C4-2B (cell line): ENCODE results near the gene GBGT1.

Experiments used
- ZFX ChIP-seq: fragments of 450-650 bp; IDR thresholded peaks from 2 replicates; pipeline ENCODE4 v1.6.1; 2017
- TF ChIP-seq, protein P1 (sequence below): fragments of 450-650 bp; conservative IDR thresholded peaks from 2 replicates; pipeline ENCODE4 v1.5.1; 2017; ENCODE audit warnings: mild to moderate bottlenecking

DNA sequence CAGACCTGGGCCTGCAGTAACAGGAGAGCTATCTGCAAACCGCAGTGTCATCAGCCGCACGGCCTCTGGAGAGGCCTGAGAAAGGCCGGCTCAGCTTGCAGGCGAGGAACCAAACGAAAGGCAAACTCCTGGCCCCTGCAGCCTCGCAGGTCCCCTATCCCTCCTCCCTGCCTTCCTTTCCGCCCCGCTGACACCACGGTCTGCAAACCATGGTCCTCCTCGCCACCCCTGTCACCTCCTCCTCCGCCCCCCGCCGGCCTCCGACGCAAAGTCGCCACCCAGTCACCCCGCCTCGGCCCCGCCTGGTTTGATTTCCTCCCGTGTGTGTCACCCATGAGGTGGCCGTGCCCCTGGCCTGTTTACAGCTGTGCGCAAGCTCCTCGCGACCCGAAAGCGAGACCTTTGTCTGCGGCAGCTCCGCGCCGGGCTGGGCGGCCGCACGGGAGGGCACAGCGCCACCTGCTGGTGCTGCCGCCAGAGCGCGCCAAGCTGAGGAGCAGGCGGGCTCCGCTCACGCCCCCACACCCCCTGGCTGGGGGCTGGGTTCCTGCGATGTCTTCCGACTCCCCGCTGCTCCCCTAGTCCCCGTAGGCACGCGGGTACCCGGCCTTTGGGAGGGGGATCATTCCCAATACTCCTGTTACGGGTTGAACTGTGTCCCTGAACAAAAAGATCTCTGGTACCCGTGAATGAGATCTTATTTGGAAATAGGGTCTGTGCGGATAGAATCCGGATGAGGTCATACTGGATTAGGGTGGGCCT lies 19.4 kb downstream of the GBGT1 start:
- TF ChIP-seq, protein P1, sequence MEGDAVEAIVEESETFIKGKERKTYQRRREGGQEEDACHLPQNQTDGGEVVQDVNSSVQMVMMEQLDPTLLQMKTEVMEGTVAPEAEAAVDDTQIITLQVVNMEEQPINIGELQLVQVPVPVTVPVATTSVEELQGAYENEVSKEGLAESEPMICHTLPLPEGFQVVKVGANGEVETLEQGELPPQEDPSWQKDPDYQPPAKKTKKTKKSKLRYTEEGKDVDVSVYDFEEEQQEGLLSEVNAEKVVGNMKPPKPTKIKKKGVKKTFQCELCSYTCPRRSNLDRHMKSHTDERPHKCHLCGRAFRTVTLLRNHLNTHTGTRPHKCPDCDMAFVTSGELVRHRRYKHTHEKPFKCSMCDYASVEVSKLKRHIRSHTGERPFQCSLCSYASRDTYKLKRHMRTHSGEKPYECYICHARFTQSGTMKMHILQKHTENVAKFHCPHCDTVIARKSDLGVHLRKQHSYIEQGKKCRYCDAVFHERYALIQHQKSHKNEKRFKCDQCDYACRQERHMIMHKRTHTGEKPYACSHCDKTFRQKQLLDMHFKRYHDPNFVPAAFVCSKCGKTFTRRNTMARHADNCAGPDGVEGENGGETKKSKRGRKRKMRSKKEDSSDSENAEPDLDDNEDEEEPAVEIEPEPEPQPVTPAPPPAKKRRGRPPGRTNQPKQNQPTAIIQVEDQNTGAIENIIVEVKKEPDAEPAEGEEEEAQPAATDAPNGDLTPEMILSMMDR: peak; percentile 100
- TF ChIP-seq ZFX: no peak
